Brain microvascular endothelial cell (primary cell): ENCODE measurements around the gene SHC3.
A peak's percentile ranks its signal among the peaks of the same experiment; 100 is the strongest.

Source experiments
- DNase-seq: peaks from one replicate; pipeline ENCODE4 v3.0.0-alpha.2; 2020
- H3K27ac ChIP-seq: fragments of 250-450 bp; sonication (Bioruptor Pico); 2 replicates; pipeline ENCODE4 v1.5.1; 2020; ENCODE audit warnings: mild to moderate bottlenecking, moderate library complexity
- H3K27me3 ChIP-seq: fragments of 250-450 bp; sonication (Bioruptor Pico); replicated peaks from 2 replicates; pipeline ENCODE4 v1.5.1; 2020; ENCODE audit warnings: mild to moderate bottlenecking
- H3K36me3 ChIP-seq: fragments of 250-450 bp; sonication (Bioruptor Pico); replicated peaks from 2 replicates; pipeline ENCODE4 v1.5.1; 2020; ENCODE audit warnings: mild to moderate bottlenecking
- H3K4me3 ChIP-seq: 2 replicates; pipeline ENCODE4 v1.5.1; 2011; ENCODE audit warnings: low read depth, mild to moderate bottlenecking, control low read depth, low read length, moderate library complexity
- in situ Hi-C: cut with HindIII; loops from 2 replicates; pipeline ENCODE4 v1.10.0; 2017; ENCODE audit warnings: low sequenced_read_pairs, low pct_ligation_motif_present
- TF ChIP-seq, protein P1 (sequence below): IDR thresholded peaks from 2 replicates; pipeline ENCODE4 v1.5.1; 2011; ENCODE audit warnings: low read depth, mild to moderate bottlenecking, moderate library complexity, low read length, control low read depth, inconsistent platforms; ENCODE audit errors: missing control alignments

SHC3 gene

DNA sequence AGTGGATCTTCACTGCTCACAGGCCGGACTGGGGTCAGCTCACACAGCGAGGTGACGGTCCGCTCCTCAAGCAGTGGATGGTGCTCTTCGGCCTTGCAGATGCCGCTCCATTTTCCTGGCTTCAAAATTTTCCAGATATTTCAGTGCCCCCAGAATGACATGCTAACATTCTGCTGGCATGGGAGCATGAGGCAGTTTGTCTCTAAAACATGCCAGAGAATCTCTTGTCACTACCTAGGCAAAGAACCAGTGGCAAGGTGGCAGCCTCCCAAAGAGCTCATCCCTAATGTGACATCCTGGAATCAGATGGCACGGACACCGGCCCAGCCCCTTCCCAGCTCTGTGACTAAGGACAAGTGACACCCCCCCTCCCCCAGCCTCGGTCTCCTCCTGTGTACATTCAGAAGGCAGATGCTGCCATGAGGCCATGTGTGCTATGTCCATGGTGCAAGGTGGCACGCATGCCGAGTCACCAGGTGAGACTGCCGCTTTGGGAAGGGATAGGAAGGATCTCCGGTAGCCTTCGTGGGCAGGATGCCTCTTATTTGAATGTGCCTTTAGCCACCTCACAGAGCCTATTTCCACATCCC is 184.7 kb downstream of the SHC3 start:
- DNase-seq = no peak
- H3K4me3 ChIP-seq = peak overlapping the region; percentile 97

GRCh38 chr9:88993327-88993726 is 185.3 kb downstream of the SHC3 start:
- TF ChIP-seq, protein P1, sequence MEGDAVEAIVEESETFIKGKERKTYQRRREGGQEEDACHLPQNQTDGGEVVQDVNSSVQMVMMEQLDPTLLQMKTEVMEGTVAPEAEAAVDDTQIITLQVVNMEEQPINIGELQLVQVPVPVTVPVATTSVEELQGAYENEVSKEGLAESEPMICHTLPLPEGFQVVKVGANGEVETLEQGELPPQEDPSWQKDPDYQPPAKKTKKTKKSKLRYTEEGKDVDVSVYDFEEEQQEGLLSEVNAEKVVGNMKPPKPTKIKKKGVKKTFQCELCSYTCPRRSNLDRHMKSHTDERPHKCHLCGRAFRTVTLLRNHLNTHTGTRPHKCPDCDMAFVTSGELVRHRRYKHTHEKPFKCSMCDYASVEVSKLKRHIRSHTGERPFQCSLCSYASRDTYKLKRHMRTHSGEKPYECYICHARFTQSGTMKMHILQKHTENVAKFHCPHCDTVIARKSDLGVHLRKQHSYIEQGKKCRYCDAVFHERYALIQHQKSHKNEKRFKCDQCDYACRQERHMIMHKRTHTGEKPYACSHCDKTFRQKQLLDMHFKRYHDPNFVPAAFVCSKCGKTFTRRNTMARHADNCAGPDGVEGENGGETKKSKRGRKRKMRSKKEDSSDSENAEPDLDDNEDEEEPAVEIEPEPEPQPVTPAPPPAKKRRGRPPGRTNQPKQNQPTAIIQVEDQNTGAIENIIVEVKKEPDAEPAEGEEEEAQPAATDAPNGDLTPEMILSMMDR = no peak
- H3K4me3 ChIP-seq = peak overlapping the region; percentile 97
- no peaks in the 10 kb centered on the region for H3K27me3 ChIP-seq
- in situ Hi-C loops = no loop called here
- H3K27ac ChIP-seq = peak overlapping the region; percentile 73
- DNase-seq = no peak
- peaks cover 51% of the 10 kb centered on the region for H3K36me3 ChIP-seq

More for the DNA sequence above, 184.7 kb downstream of the SHC3 start:
- Histone ChIP-seq H3K27me3 (no peaks in the 10 kb centered on the region), H3K27ac (peak overlapping the region; percentile 73), H3K36me3 (peaks cover 57% of the 10 kb centered on the region)
- TF ChIP-seq, protein P1 = no peak
- in situ Hi-C loops = no loop called here

DNA sequence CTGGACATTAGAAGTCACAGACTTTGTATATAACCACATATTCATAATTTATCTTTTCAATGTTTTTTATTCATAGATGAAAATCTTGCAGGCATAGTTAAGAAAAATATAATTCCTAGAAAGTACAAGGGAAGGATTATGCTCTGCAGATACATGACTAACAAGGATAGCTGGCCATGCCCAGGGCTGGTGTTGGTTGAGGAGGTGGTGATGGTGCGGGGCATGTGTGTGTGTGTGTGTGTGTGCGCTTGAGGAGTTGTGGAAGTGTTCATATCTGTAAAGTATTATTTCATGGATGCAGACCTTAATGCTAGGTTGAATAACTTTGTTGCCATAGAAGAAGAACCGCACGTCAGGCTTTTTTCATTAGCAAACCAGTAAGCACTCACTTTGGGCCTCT is 186.1 kb downstream of the SHC3 start:
- H3K4me3 ChIP-seq = peak overlapping the region; percentile 97
- TF ChIP-seq, protein P1 = no peak
- no peaks in the 10 kb centered on the region for H3K27me3 ChIP-seq
- in situ Hi-C loops = no loop called here
- H3K36me3 ChIP-seq = peaks cover 43% of the 10 kb centered on the region
- no peak for DNase-seq
- H3K27ac ChIP-seq = peak overlapping the region; percentile 73

GRCh38 chr9:88991066-88992034 is 187.3 kb downstream of the SHC3 start, which contains the start of gene S1PR3:
Gene S1PR3 (plus strand): TSS chr9:88991468. CDS start chr9:89001201, 9,733 bp downstream.
- Histone ChIP-seq H3K27me3 (no peaks in the 10 kb centered on the region), H3K4me3 (peak within 1 kb of the TSS; percentile 97), H3K36me3 (peaks cover 31% of the 10 kb centered on the region), H3K27ac (peak within 1 kb of the TSS; percentile 73)
- no peak for DNase-seq
- TF ChIP-seq, protein P1 = no peak
- in situ Hi-C loops = no loop called here

- DNase-seq = no peak
- in situ Hi-C loops = no loop called here
- peaks cover 25% of the 10 kb centered on the region for H3K36me3 ChIP-seq
- TF ChIP-seq, protein P1 = peak; percentile 46
- peak overlapping the region; percentile 97 for H3K4me3 ChIP-seq
- peak overlapping the region; percentile 1 for H3K27ac ChIP-seq
- no peaks in the 10 kb centered on the region for H3K27me3 ChIP-seq
These were observed 187.9 kb downstream of the SHC3 start for GRCh38 chr9:88990729-88991065.
